ENCODE results near the gene AMPH.

AMPH gene

DNA sequence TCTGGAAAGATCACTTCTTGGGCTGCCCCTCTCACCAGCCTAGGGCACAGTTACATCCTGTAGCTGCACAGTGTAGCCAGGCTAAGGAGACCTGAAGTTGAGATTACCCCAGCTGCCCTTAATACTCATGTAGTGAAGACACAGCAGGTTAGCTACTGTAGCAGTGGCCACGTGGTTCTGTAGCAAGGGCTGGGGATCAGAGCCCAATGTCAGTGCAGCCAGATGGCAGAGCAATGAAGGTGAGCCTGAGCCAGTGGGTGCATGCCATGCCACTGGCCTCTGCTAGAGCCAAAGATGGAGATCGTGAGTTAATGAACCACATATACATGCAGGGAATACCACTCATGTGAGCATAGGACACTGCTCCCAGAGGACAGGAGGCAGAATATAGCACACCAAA lies 15.5 kb downstream of the AMPH start:
- no peaks in the 10 kb centered on the region for H3K9me3 ChIP-seq (ENCODE audit: insufficient read depth, low read length)
- no peaks in the 10 kb centered on the region for H4K20me1 ChIP-seq (ENCODE audit: insufficient read depth, low read length)

GRCh38 chr7:38607466-38607865 lies 23.7 kb downstream of the AMPH start:
- Histone ChIP-seq H3K9me3 (ENCODE audit: insufficient read depth, low read length) (no peaks in the 10 kb centered on the region), H3K79me2 (ENCODE audit: low read length) (no peaks in the 10 kb centered on the region), H3K36me3 (replicated peaks; ENCODE audit: low read depth, low read length) (no peaks in the 10 kb centered on the region), H3K9ac (ENCODE audit: low read length) (no peak overlapping the region), H4K20me1 (ENCODE audit: insufficient read depth, low read length) (no peaks in the 10 kb centered on the region), H3K27ac (ENCODE audit: low read length) (no peak overlapping the region), H3K4me3 (ENCODE audit: low read length) (no peak overlapping the region), H3K4me2 (ENCODE audit: low read length) (no peak overlapping the region), H3K27me3 (ENCODE audit: low read depth, low read length) (peaks cover 22% of the 10 kb centered on the region; the same call in 1 of the 2 replicates), H2AFZ (ENCODE audit: low read depth, low read length) (no peak overlapping the region), H3K4me1 (ENCODE audit: low read length) (no peaks in the 10 kb centered on the region)
- TF ChIP-seq EZH2phosphoT487 (IDR thresholded peaks at IDR 0.05; ENCODE audit: low read depth) (no peak), CTCF (IDR thresholded peaks at IDR 0.05; ENCODE audit: low read depth, low read length) (no peak)

More for the DNA sequence above, 15.5 kb downstream of the AMPH start:
- no peak overlapping the region for H3K4me2 ChIP-seq (ENCODE audit: low read length)
- no peak overlapping the region for H3K9ac ChIP-seq (ENCODE audit: low read length)
- TF ChIP-seq CTCF (IDR thresholded peaks at IDR 0.05; ENCODE audit: low read depth, low read length): no peak
- no peak overlapping the region for H2AFZ ChIP-seq (ENCODE audit: low read depth, low read length)
- no peaks in the 10 kb centered on the region for H3K79me2 ChIP-seq (ENCODE audit: low read length)
- no peaks in the 10 kb centered on the region for H3K4me1 ChIP-seq (ENCODE audit: low read length)
- H3K27ac ChIP-seq (ENCODE audit: low read length): no peak overlapping the region
- H3K36me3 ChIP-seq (replicated peaks; ENCODE audit: low read depth, low read length): no peaks in the 10 kb centered on the region
- H3K27me3 ChIP-seq (ENCODE audit: low read depth, low read length): peaks cover 21% of the 10 kb centered on the region
- H3K4me3 ChIP-seq (ENCODE audit: low read length): no peak overlapping the region

GRCh38 chr7:38600741-38601140 lies 30.4 kb downstream of the AMPH start:
- Histone ChIP-seq H2AFZ (ENCODE audit: low read depth, low read length) (no peak overlapping the region), H3K4me1 (ENCODE audit: low read length) (no peaks in the 10 kb centered on the region), H3K27ac (ENCODE audit: low read length) (no peak overlapping the region), H3K79me2 (ENCODE audit: low read length) (no peaks in the 10 kb centered on the region), H3K9ac (ENCODE audit: low read length) (no peak overlapping the region), H4K20me1 (ENCODE audit: insufficient read depth, low read length) (no peaks in the 10 kb centered on the region), H3K36me3 (replicated peaks; ENCODE audit: low read depth, low read length) (no peaks in the 10 kb centered on the region), H3K4me3 (ENCODE audit: low read length) (no peak overlapping the region), H3K4me2 (ENCODE audit: low read length) (no peak overlapping the region), H3K27me3 (ENCODE audit: low read depth, low read length) (no peaks in the 10 kb centered on the region), H3K9me3 (ENCODE audit: insufficient read depth, low read length) (no peaks in the 10 kb centered on the region)
- no peak for TF ChIP-seq CTCF (IDR thresholded peaks at IDR 0.05; ENCODE audit: low read depth, low read length)
- no peak for TF ChIP-seq EZH2phosphoT487 (IDR thresholded peaks at IDR 0.05; ENCODE audit: low read depth)

GRCh38 chr7:38594949-38595348 lies 36.2 kb downstream of the AMPH start:
- H3K9me3 ChIP-seq (ENCODE audit: insufficient read depth, low read length): no peaks in the 10 kb centered on the region
- H3K4me3 ChIP-seq (ENCODE audit: low read length): no peak overlapping the region
- H3K79me2 ChIP-seq (ENCODE audit: low read length): no peaks in the 10 kb centered on the region
- H3K36me3 ChIP-seq (replicated peaks; ENCODE audit: low read depth, low read length): no peaks in the 10 kb centered on the region
- TF ChIP-seq EZH2phosphoT487 (IDR thresholded peaks at IDR 0.05; ENCODE audit: low read depth) (no peak), CTCF (IDR thresholded peaks at IDR 0.05; ENCODE audit: low read depth, low read length) (no peak)
- no peak overlapping the region for H3K27ac ChIP-seq (ENCODE audit: low read length)
- no peaks in the 10 kb centered on the region for H3K27me3 ChIP-seq (ENCODE audit: low read depth, low read length)
- no peak overlapping the region for H3K9ac ChIP-seq (ENCODE audit: low read length)
- no peak overlapping the region for H3K4me2 ChIP-seq (ENCODE audit: low read length)
- H3K4me1 ChIP-seq (ENCODE audit: low read length): no peaks in the 10 kb centered on the region
- H4K20me1 ChIP-seq (ENCODE audit: insufficient read depth, low read length): no peaks in the 10 kb centered on the region
- H2AFZ ChIP-seq (ENCODE audit: low read depth, low read length): no peak overlapping the region
